Activated CD8-positive, alpha-beta T cell treated with anti-CD3 and anti-CD28 coated beads for 36 hours (primary cell): Measurements from ENCODE around the gene PDE4B. TPM values are rescaled to one million over a fixed set of nuclear protein-coding genes. Genes with fewer than 3 reads are reported as not detected.
"Not testable (repeated sequence)": the region's sequence is repeated elsewhere in the genome, so short reads cannot be mapped to it uniquely, and the experiment has no call there.

Experiments used
- ATAC-seq: fragments of 200-7000 bp; cut with Tn5 transposase; one replicate; pipeline ENCODE4 v1.10.0; 2021; ENCODE audit warnings: mild to moderate bottlenecking, moderate library complexity
- CTCF ChIA-PET: fragments of 350-600 bp; sonication (Branson Sonifier 250); formaldehyde crosslinking; loops from one replicate; lab custom pipeline; 2021; ENCODE audit warnings: antibody characterized with exemption; lab: Charles Lee
- POLR2A ChIA-PET: fragments of 350-600 bp; sonication (Branson Sonifier 250); formaldehyde crosslinking; loops from one replicate; lab custom pipeline; 2021; ENCODE audit warnings: antibody characterized with exemption; lab: Charles Lee
- DNase-seq: peaks from one replicate; pipeline ENCODE4 v3.0.0-alpha.2; 2020
- H3K27ac Mint-ChIP-seq: one replicate; pipeline ENCODE4 v1.8.0; 2021; ENCODE audit warnings: mild to moderate bottlenecking, mixed read lengths
- H3K27me3 Mint-ChIP-seq: one replicate; pipeline ENCODE4 v1.8.0; 2021; ENCODE audit warnings: mixed read lengths
- H3K36me3 Mint-ChIP-seq: one replicate; pipeline ENCODE4 v1.8.0; 2021; ENCODE audit warnings: low read depth, mixed read lengths
- H3K4me1 Mint-ChIP-seq: one replicate; pipeline ENCODE4 v1.8.0; 2021; ENCODE audit warnings: low read depth, mixed read lengths
- H3K4me3 Mint-ChIP-seq: one replicate; pipeline ENCODE4 v1.8.0; 2021; ENCODE audit warnings: mild to moderate bottlenecking, moderate library complexity, mixed read lengths
- H3K9me3 Mint-ChIP-seq: one replicate; pipeline ENCODE4 v1.8.0; 2021; ENCODE audit warnings: mixed read lengths
- CTCF ChIP-seq: fragments of 200-600 bp; IDR thresholded peaks from one replicate; pipeline ENCODE4 v1.8.0; 2022; ENCODE audit warnings: antibody characterized with exemption, mild to moderate bottlenecking
- intact Hi-C: fragments of 100-400 bp; cut with micrococcal nuclease; formaldehyde crosslinking; loops from one replicate; pipeline ENCODE4 v1.10.0; 2022
- total RNA-seq, 2 experiments: library from RNA; stranded (reverse); gene quantifications; one replicate each; pipeline ENCODE4 v1.2.3, GENCODE V29; 2021

The PDE4B gene
- total RNA-seq, 2 experiments from 2014 or later = 32.4 to 33.1 TPM

- intact Hi-C loops = no loop called here
- no peaks in the 10 kb centered on the region for H3K4me1 Mint-ChIP-seq
- TF ChIP-seq CTCF = no peak
Measured at GRCh38 chr1:66046415-66046814, 253.7 kb downstream of the PDE4B start.

GRCh38 chr1:66048011-66048410 is 255.3 kb downstream of the PDE4B start:
- DNase-seq (no peak), ATAC-seq (no peak)
- Mint-ChIP-seq H3K27ac (no peak overlapping the region), H3K36me3 (no peaks in the 10 kb centered on the region), H3K4me1 (no peaks in the 10 kb centered on the region), H3K9me3 (no peaks in the 10 kb centered on the region), H3K4me3 (no peak overlapping the region), H3K27me3 (peaks cover 6% of the 10 kb centered on the region)
- intact Hi-C loops = no loop called here
- CTCF ChIA-PET = interaction anchor here (1.4 to 1.5 kb wide), 2 partner anchors 10 to 398 kb away, joined by 3 read pairs; no protein-coding TSS in a partner anchor
- no peak for TF ChIP-seq CTCF
- POLR2A ChIA-PET = no interaction called here

More at GRCh38 chr1:66046415-66046814, 253.7 kb downstream of the PDE4B start:
- ATAC-seq (no peak), DNase-seq (no peak)
- Mint-ChIP-seq H3K9me3 (no peaks in the 10 kb centered on the region), H3K27ac (no peak overlapping the region), H3K36me3 (no peaks in the 10 kb centered on the region), H3K4me3 (no peak overlapping the region), H3K27me3 (peaks cover 6% of the 10 kb centered on the region)
- ChIA-PET POLR2A (no interaction called here), CTCF (no interaction called here)

- H3K27ac Mint-ChIP-seq = no peak overlapping the region
- no peak overlapping the region for H3K4me3 Mint-ChIP-seq
- DNase-seq (no peak), ATAC-seq (no peak)
- H3K27me3 Mint-ChIP-seq = peaks cover 6% of the 10 kb centered on the region
- ChIA-PET POLR2A (no interaction called here), CTCF (no interaction called here)
- H3K36me3 Mint-ChIP-seq = no peaks in the 10 kb centered on the region
- intact Hi-C loops = no loop called here
- TF ChIP-seq CTCF = no peak
- no peaks in the 10 kb centered on the region for H3K9me3 Mint-ChIP-seq
- no peaks in the 10 kb centered on the region for H3K4me1 Mint-ChIP-seq
Measured at GRCh38 chr1:66050123-66050522, 257.4 kb downstream of the PDE4B start.

- DNase-seq (no peak), ATAC-seq (no peak)
- Mint-ChIP-seq H3K4me1 (no peaks in the 10 kb centered on the region), H3K27me3 (peaks cover 4% of the 10 kb centered on the region), H3K27ac (no peak overlapping the region), H3K4me3 (no peak overlapping the region), H3K36me3 (no peaks in the 10 kb centered on the region), H3K9me3 (no peaks in the 10 kb centered on the region)
- ChIA-PET POLR2A (no interaction called here), CTCF (no interaction called here)
- no peak for TF ChIP-seq CTCF
- intact Hi-C loops = no loop called here
Measured at GRCh38 chr1:66050633-66051032, 257.9 kb downstream of the PDE4B start.

- no peak overlapping the region for H3K4me3 Mint-ChIP-seq
- ChIA-PET POLR2A (no interaction called here), CTCF (no interaction called here)
Measured at GRCh38 chr1:66055092-66055491, 262.4 kb downstream of the PDE4B start.

GRCh38 chr1:66057448-66057847 is 264.8 kb downstream of the PDE4B start:
- H3K4me1 Mint-ChIP-seq, H3K27me3 Mint-ChIP-seq, DNase-seq, H3K9me3 Mint-ChIP-seq, H3K27ac Mint-ChIP-seq, POLR2A ChIA-PET, H3K4me3 Mint-ChIP-seq, ATAC-seq, H3K36me3 Mint-ChIP-seq, intact Hi-C loops: not testable (repeated sequence)
- CTCF ChIA-PET = interaction anchor here (2.1 kb wide), 1 partner anchor 185 kb away, joined by 7 read pairs; no protein-coding TSS in a partner anchor

More at GRCh38 chr1:66055092-66055491, 262.4 kb downstream of the PDE4B start:
- no peaks in the 10 kb centered on the region for H3K36me3 Mint-ChIP-seq
- H3K27ac Mint-ChIP-seq = no peak overlapping the region
- H3K9me3 Mint-ChIP-seq = peaks cover 2% of the 10 kb centered on the region
- TF ChIP-seq CTCF = no peak
- intact Hi-C loops = no loop called here
- H3K4me1 Mint-ChIP-seq = no peaks in the 10 kb centered on the region
- no peak for ATAC-seq
- H3K27me3 Mint-ChIP-seq = peaks cover 8% of the 10 kb centered on the region
- DNase-seq = no peak
